ENCODE data around the gene DYNLT4.
"Not testable (repeated sequence)": the region's sequence is repeated elsewhere in the genome, so short reads cannot be mapped to it uniquely, and the experiment has no call there.

The DYNLT4 gene

DNA sequence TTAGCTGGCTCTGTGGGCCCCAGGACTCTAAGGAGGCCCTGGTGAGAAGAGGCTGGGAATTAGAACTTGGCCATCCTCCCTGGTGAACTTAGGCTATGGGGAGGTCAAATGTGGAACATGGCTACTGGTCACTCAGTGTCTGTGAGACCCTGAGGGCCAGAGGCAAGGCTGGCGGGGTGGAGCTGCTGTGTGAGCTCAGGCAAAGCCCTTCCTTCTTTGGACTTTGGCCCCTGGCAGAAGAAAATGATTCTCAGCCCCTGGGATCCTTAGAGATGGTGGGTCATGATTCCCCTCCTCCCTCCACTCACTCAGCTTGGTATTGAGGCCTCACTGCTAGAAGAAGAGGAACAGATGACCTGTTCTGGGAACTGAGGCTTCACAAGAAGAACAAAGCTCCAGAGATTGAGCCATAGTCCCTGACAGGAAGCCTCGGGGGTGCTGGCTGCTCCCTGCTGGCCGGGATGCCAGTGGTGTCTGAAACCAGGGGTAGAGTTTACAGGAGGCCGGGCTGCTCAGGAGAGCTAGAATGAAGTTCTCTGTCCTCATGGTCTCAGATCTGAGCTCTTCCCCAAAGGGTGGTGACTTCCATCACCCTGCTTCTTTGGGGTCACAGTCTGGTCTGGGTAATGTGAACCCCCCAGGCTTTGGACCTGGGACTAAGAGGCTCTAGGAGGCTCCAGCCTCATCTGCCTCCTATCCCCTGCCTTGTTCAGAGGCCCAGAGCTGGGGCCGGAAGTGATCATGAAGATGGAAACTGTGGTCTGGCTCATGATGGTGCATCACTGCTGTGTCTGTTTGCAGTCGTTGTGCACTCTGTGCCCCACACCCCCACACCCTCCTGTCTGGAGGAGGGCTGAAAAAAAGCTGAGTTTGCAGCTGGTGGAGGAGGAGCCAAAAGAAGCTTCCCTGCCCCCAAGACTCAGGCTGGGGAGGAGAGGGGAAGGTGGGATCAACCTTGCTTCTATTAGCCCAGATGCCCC is 2.1 kb upstream of the DYNLT4 start:
- DNase-seq (ENCODE audit: low read depth in 2 of 2), result peak; percentile 63 to 82

DNA sequence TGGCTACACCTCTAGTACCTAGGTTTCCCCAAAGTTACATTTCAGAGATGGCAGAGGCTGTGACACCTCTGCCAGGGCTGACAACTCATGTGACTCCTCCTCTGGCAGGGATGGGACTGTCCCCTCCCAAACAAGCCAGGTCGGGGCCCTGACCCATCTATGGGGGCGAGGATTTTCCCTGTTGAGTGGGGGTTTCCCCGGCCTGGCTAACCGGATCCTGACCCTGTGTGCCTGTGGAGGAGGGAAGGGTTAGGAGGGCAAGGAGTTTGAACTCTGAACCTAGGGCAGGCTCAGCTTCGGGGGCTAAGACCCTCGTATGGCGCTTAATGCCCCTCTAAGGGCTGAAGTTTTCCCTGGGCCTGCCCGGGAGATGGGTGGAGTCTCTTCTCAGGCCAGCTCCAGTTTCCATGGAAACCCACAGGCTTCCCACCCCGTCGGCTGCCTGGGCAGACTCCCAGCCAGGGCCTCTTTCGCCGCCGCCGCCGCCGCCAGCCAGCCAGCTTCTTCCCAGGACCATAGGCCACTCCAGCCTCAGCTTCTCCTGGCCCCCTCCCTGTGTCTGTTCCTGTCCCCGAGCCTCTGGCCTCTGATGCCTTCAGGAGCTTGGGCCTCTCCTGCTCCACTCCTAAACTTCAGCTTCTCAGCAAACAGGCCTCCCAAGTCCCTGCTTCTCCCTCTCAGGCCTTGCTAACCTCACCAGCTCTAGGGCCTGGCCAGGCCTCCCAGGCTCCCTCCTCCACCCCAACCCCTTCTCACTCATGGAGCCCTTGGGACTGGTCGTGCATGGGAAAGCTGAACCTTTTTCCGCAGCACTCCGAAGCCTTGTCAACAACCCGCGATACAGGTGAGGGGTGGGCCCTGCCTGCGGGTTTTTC is 1.1 kb upstream of the DYNLT4 start, which contains the start of gene BTBD19:
TSS of gene BTBD19 (plus strand) at position 461 of the 875 bp plus-strand sequence. CDS start at position 759, 298 bp downstream.
- DNase-seq (ENCODE audit: low read depth in 2 of 2), result no peak

DNA sequence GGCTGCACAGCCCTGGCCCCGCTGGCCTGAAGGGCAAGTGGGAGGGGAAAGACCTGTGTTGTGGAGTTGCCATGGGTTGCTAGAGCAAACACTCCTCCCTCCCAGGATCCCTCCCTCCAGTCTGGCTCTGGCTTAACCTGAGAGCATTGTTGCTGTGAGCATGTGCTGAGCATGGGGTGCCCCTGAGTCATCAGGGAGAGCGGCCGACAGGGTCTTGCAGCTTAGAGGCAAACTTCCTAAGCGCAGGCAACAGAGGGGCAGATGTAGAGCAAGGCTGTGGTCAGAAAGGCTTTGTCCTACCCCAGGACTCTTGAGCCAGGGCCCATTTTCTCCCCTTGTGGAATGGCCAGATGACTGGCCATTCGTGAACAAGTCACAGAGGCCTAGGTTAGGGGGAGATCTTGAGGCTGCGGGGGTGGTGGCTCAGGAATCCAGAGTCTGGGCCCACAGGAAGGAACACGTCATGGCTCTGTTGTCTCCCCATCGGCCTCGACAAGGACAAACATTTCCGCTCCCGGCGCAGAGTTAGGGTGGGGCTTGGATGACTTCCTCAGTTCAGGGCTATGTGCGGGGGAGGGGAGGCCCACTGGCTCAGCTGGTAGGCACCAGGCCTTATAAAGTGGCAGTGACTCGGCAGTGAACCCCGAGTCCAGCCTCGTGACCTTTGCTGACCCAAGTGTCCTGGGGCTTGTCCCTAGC is 362 bp upstream of the DYNLT4 start:
- DNase-seq (ENCODE audit: low read depth in 2 of 2), result peak in 1 of 2 donors; percentile 87

DNA sequence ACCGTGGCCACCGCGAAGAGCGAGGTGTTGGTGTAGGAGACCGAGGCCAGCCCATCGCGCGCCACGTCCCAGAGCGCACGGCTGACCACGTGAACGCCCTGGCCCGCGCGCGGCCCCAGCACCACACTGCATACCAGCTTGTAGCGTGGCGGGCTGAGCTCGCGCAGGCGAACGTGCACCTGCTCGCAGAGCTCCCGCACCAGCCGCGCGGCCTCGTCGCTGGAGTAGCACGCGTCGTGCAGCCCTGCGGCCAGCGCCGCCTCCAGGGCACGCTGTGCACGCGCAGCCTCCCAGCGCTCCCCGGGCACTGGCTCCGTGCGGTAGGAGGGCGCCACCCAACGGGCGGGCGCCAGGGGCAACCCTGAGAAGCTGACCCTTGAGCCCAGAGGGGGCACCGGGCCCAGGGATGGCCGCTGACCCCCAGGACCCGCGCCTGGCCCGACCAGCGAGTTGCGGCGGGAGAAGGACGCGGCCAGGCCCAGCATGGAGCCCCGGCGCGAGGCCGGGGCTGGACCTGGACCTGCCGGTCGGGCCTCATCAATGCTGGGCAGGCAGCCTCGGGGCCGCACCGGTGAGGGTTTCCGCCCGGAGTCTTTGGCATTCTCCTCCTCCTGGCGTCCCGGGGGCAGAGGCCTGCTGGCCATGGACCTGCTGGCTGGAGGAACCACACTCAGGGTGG is 987 bp downstream of the DYNLT4 start:
- no peak for DNase-seq (ENCODE audit: low read depth in 2 of 2)

DNA sequence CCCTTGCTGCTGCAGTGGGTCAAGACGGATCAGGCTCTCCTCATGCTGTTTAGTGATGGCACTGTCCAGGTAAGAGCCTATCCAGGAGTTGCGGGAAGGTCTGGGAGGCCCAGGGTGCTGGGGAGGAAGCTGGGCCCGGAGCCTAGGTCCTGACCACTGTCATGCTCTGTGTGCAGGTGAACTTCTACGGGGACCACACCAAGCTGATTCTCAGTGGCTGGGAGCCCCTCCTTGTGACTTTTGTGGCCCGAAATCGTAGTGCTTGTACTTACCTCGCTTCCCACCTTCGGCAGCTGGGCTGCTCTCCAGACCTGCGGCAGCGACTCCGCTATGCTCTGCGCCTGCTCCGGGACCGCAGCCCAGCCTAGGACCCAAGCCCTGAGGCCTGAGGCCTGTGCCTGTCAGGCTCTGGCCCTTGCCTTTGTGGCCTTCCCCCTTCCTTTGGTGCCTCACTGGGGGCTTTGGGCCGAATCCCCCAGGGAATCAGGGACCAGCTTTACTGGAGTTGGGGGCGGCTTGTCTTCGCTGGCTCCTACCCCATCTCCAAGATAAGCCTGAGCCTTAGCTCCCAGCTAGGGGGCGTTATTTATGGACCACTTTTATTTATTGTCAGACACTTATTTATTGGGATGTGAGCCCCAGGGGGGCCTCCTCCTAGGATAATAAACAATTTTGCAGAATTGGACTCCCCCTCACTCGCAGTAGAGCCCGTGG is 1.7 kb downstream of the DYNLT4 start:
- DNase-seq (ENCODE audit: low read depth in 2 of 2), result no peak

DNA sequence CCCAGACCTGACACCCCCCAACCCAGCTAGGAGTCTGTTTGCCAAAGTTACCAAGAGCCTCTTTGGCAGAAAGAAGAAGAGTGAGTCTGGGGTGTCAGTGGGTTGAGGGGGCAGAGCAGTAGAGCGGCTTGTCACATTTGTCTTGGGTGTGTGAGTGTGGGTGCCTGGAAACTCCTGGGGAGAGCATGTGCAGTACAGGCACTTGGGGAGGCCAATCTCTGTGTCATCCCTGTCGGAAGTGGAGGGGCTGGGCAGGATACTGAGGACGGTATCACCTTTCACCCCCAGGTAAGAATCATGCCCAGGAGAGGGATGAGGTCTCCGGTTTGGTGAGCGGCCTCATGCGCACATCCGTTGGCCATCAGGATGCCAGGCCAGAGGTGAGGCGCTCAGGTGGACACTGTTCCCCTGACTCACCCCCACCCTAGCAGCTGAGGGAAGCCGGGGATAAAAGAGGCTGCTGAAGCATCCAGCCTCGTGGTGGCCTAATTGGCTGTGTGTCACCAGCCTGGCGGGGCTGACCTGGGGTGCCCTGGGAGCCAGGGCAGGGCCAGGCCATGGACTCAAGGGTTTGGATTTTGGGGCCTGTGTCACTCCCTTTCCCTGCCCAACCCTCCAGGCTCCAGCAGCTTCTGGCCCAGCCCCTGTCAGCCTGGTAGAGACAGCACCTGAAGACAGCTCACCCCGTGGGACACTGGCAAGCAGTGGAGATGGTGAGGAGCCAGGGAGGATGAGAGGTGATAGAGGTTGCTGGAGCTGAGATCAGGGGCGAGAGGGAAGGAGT is 3.6 kb downstream of the DYNLT4 start:
- no peak for DNase-seq (ENCODE audit: low read depth in 2 of 2)

DNA sequence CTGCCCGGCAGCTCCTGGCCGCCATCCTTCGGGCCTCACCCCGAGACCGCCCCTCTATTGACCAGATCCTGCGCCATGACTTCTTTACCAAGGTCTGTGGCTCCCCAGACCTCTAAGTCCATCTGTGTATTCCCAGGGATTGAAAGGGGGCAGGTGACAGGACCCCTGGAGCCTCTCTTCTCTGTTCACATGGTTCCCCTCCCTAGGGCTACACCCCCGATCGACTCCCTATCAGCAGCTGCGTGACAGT is 4.2 kb downstream of the DYNLT4 start:
- DNase-seq (ENCODE audit: low read depth in 2 of 2), result no peak

DNA sequence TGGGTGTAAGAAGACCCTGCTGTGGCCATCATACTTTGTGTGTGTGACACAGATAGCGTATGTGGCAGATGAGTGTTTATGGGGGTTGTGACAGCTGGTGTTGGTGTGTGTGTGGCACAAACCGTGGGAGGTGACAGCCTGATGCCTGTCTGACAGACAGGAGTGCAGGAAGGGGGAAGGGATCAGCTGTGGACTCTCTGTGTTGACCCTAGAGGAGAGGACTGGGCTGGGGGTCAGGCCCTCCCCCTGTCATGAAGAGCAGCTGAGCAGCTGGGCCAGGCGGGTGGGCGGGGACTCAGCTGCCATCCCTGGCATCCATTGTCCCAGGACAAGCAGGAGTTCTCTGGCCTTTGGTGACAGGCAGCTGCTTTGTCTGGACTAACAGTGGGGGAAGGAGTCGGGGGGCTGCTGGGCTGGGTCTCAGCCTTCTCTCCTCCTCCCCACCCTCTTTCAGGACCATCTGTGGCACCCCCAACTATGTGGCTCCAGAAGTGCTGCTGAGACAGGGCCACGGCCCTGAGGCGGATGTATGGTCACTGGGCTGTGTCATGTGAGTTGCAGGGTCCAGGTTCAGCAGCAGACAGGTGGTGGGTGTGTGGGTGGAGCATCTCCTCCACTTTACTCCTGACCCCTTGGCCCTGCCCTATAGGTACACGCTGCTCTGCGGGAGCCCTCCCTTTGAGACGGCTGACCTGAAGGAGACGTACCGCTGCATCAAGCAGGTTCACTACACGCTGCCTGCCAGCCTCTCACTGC is 4.7 kb downstream of the DYNLT4 start:
- no peak for DNase-seq (ENCODE audit: low read depth in 2 of 2)

DNA sequence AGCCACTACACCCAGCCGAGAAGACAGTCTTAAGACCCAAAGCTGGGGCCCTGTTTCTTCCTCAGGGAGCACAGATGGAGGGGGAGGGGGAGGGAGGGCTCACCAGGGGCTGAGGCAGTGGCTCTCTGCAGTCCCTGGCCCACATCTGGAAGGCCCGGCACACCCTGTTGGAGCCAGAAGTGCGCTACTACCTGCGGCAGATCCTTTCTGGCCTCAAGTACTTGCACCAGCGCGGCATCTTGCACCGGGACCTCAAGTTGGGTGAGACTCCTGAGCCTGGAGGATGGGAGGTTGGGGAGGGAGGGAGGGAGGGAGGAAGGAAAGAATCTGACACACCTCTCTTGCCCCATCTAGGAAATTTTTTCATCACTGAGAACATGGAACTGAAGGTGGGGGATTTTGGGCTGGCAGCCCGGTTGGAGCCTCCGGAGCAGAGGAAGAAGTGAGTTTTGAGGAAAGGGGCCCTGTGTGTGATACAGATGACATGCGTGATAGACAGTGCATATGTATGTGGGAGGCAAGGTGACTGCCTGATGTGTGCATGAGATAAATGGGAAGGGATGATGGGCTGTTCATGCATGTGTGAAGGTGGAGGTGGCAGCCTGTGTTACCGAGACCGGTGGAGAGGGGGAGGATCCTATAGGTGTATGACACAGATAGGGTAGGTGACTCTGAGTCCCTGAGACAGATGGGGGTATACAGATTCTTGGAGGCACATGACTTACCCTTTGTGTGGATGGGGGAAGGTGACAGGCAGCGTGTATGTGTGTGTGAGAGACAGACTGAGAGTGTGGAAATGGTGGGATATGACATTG is 5.5 kb downstream of the DYNLT4 start:
- no peak for DNase-seq (ENCODE audit: low read depth in 2 of 2)

DNA sequence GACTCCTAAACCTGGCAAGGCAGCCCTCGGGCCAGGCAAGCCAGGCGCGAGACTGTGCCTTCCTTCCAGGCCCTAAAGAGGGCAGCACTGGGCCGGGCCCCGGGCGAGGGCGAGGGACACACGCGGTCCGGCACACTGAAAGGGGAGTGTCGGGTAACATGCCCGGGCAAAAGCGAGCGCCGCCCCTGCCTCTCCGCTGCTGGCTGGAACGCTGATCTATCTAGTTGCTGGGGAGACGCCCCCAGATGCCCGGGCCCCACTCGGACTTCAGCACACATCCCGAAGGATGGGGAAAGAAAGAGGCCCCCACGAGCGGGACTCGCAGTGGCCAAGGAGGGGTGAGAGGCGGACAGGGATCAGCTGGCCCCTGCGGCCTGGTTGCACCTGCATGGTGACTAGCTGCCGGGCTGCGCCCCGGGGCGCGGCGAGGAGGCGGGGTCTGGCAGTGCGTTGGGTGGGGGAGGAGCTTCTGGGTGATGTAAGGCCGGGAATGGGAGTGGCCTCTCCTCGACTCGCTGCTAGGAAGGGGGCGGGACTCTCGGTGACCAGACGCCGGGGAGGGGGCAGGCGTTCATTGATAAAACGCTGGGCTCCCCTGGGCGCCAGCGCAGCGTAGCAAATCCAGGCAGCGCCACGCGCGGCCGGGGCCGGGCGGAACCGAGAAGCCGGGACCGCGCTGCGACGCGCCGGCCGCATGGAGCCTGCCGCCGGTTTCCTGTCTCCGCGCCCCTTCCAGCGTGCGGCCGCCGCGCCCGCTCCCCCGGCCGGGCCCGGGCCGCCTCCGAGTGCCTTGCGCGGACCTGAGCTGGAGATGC is 7.2 kb downstream of the DYNLT4 start, which contains the start of gene PLK3:
TSS of gene PLK3 (plus strand) at position 608 of the 815 bp plus-strand sequence. CDS start at position 695, 87 bp downstream.
- DNase-seq (ENCODE audit: low read depth in 2 of 2), result peak; percentile 95 to 98

DNA sequence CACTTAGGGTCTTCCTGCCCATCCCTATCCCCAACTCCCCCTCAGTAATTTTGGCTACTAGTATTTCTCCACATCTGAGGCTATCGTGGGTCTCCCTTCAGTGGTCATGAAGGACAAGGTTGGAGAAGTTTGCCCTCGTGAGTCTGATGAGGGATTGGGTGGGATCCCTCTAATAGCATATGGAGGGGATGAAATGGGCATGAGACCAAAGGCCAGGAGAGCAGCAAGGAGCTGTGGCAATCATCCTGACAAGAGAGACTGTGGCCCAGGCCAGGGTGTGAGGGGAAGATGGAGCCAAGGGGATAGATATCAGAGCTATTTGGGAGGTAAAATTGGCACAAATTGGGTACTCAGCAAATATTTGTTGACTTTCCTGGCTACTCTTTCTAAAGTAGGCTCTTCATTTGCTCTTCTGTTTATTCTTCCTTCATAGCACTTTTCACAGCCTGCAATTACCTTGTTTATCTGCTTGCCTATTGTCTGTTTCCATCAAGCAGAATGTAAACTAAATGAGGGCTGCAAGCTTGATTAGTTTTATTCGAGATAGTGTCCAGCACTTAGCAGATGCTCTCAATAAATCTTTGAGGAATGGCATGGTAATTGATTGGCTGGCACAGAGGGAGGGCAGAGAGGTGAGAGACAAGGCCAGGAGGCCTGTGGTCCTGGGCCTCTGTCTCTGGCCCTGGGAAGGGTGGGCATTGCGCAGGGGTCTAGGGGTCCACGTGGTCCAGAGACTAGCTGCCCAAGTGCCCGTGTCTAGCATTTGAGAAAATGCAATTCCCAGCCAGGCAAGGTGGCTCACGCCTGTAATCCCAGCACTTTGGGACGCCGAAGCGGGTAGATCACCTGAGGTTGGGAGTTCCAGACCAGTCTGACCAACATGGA is 8.4 kb downstream of the DYNLT4 start:
- no peak for DNase-seq (ENCODE audit: low read depth in 2 of 2)

DNA sequence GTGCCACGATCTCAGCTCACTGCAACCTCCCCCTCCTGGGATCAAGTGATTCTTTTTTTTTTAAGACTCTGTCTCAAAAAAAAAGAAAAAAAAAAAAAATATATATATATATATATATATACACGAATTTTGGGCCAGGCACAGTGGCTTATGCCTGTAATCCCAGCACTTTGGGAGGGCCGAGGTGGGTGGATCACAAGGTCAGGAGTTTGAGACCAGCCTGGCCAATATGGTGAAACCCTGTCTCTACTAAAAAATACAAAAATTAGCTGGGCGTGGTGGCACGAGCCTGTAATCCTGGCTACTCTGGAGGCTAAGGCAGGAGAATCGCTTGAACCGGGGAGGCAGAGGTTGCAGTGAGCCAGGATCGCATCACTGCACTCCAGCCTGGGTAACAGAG is 9.3 kb downstream of the DYNLT4 start:
- not testable (repeated sequence) for DNase-seq (ENCODE audit: low read depth in 2 of 2)

DNA sequence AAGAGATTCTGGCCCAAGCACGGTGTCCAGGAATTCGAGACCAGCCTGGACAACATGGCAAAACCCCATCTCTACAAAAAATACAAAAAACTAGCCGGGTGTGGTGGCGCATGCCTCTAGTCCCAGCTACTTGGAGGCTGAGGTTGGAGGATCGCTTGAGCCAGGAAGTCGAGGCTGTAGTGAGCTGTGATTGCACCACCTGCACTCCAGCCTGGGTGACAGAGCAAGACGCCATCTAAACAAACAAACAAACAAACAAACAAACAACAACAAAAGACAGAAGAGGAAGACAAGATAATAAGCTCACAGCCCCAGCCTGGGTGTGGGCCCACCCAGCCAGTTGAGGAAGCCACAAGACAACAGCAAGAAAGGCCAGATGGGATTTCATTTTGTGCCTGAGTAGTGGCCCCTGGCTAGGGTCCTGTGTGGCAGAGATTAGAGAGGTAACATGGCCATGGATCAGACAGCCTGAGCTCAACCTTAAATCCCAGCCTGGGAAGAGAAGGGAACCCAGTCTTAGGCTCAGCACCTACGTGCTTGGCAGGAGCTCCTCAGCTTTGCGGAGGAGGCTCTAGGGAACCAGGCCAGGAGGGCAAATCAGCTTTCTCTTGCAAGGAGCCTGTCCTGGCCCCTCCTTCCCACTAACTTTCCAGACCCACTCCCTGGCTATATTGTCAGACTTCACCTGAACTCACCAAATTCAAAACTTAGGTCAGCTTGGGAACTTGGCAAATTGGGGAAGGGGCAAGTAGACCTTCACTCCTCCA is 14.2 kb downstream of the DYNLT4 start:
- DNase-seq (ENCODE audit: low read depth in 2 of 2), result no peak

DNA sequence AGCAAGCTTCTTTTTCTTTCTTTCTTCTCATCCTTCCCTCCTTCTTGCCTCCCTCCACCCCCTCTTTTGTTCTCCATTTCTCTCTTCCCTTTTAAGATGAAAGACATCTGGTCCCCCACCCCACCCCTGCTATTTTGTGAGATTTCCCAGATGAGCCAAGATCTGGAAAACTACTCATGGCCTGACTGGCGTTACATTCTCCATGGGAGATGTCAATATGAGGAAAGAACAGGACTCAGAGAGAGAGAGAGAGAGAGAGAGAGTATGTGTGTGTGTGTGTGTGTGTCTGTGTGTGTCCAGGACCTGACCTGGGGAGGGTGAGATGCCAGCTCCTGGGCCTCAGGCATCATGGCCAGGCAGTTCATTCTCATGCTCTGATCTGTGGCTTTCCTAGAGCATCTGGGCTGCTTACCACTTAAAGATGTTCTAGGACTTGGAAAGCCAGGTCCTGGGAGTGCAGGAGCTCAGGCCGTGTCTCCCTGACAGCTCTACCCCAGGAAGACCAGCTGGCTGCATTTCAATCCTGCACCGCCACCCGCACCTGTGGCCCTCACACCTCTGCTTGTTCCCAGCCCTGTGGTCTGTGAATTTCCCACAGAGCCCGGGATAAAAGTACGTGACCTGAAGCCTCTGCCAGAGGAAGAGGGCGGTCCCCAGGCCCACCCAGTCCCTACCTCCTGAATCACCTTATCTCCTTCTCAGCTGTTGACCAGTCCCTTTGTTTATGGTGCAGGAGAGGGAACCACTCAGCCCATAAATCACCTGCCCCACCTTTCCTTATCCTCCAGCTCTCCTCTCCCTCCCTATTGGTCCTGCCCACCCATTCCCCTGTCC is 16.0 kb downstream of the DYNLT4 start:
- DNase-seq (ENCODE audit: low read depth in 2 of 2), result no peak
